OCI-LY7 (cell line): Measurements from ENCODE around the gene USHBP1. TPM values are rescaled to one million over a fixed set of nuclear protein-coding genes. Genes with fewer than 3 reads are reported as not detected.

Source experiments
- BruUV-seq: library from RNA; stranded (reverse); fragments of 400-500 nt; replicated peaks from 2 replicates; lab custom pipeline; 2021; lab: Mats Ljungman, UMichigan
- CTCF ChIA-PET: fragments of 300-600 bp; sonication (Branson Sonifier 250); formaldehyde crosslinking; loops from one replicate; lab custom pipeline; 2022; ENCODE audit warnings: antibody characterized with exemption; ENCODE audit not compliant: unreplicated experiment; lab: Charles Lee
- POLR2A ChIA-PET: fragments of 300-600 bp; sonication (Branson Sonifier 250); formaldehyde crosslinking; loops from one replicate; lab custom pipeline; 2022; ENCODE audit warnings: antibody characterized with exemption; lab: Charles Lee
- DNase-seq: peaks from one replicate; pipeline ENCODE4 v3.0.0-alpha.2; 2015; ENCODE audit warnings: low spot score
- H2AFZ ChIP-seq: fragments of 200-600 bp; sonication (generic), shearing (Covaris generic); 2 replicates; pipeline ENCODE4 v1.6.1; 2014; ENCODE audit warnings: mild to moderate bottlenecking, antibody characterized with exemption, low read length, moderate library complexity
- H3K27ac ChIP-seq: fragments of 200-600 bp; sonication (generic); 2 replicates; pipeline ENCODE4 v1.5.1; 2014; ENCODE audit warnings: mixed run types, low read depth, mild to moderate bottlenecking, moderate library complexity, low read length, inconsistent platforms; ENCODE audit not compliant: poor library complexity, severe bottlenecking
- H3K36me3 ChIP-seq: fragments of 200-600 bp; sonication (generic); 2 replicates; pipeline ENCODE4 v1.6.1; 2014; ENCODE audit warnings: mild to moderate bottlenecking, antibody characterized with exemption, low read length, moderate library complexity, mixed read lengths; ENCODE audit not compliant: insufficient read depth
- H3K4me1 ChIP-seq: fragments of 200-600 bp; sonication (generic); 2 replicates; pipeline ENCODE4 v1.5.1; 2014; ENCODE audit warnings: mild to moderate bottlenecking, low read length; ENCODE audit not compliant: insufficient read depth, poor library complexity, severe bottlenecking
- H3K4me2 ChIP-seq: fragments of 200-600 bp; sonication (generic); 2 replicates; pipeline ENCODE4 v1.6.1; 2014; ENCODE audit warnings: mild to moderate bottlenecking, low read length
- H3K4me3 ChIP-seq: fragments of 200-600 bp; sonication (generic); 2 replicates; pipeline ENCODE4 v1.5.1; 2014; ENCODE audit warnings: mild to moderate bottlenecking, low read depth, low read length; ENCODE audit not compliant: poor library complexity, severe bottlenecking
- H3K79me2 ChIP-seq: fragments of 200-600 bp; sonication (generic); 2 replicates; pipeline ENCODE4 v1.6.1; 2016; ENCODE audit warnings: low read depth, mild to moderate bottlenecking, low read length, moderate library complexity, mixed read lengths; ENCODE audit not compliant: insufficient read depth
- H3K9me2 ChIP-seq: fragments of 200-600 bp; sonication (generic); 2 replicates; pipeline ENCODE4 v1.6.1; 2016; ENCODE audit warnings: mild to moderate bottlenecking, low read length, mixed read lengths; ENCODE audit not compliant: insufficient read depth
- H3K9me3 ChIP-seq: fragments of 200-600 bp; sonication (generic); 2 replicates; pipeline ENCODE4 v1.6.1; 2014; ENCODE audit warnings: mild to moderate bottlenecking, mixed run types, low read length, mixed read lengths
- H4K20me1 ChIP-seq: fragments of 200-600 bp; sonication (generic); 2 replicates; pipeline ENCODE4 v1.6.1; 2014; ENCODE audit warnings: mild to moderate bottlenecking, antibody characterized with exemption, low read length, moderate library complexity, mixed read lengths; ENCODE audit not compliant: insufficient read depth
- EZH2phosphoT487 ChIP-seq: fragments of 200-600 bp; sonication (generic); IDR thresholded peaks from 2 replicates; pipeline ENCODE4 v1.6.1; 2018; ENCODE audit warnings: low read depth, borderline replicate concordance, mild to moderate bottlenecking, mixed run types, antibody characterized with exemption, low read length, moderate library complexity, mixed read lengths
- intact Hi-C: fragments of 100-400 bp; cut with micrococcal nuclease; formaldehyde crosslinking; loops from one replicate; pipeline ENCODE4 v1.10.0; 2022; ENCODE audit not compliant: unreplicated experiment
- total RNA-seq, 2 experiments: library from RNA; depleted of rRNA in 1 of 2; stranded (reverse); fragments of >200 nt in 1 of 2; shearing (Covaris generic) in 1 of 2; gene quantifications; 2 replicates each; pipeline ENCODE4 v1.2.3, GENCODE V29; 2014 to 2022
- TF ChIP-seq, protein P1 (sequence below): fragments of 200-600 bp; sonication (generic); conservative IDR thresholded peaks from 2 replicates; pipeline ENCODE4 v1.5.1; 2014; ENCODE audit warnings: mild to moderate bottlenecking, antibody characterized with exemption, low read length, moderate library complexity, mixed read lengths

The USHBP1 gene
- total RNA-seq, 2 experiments from 2014 or later: 3.1 to 7.6 TPM

DNA sequence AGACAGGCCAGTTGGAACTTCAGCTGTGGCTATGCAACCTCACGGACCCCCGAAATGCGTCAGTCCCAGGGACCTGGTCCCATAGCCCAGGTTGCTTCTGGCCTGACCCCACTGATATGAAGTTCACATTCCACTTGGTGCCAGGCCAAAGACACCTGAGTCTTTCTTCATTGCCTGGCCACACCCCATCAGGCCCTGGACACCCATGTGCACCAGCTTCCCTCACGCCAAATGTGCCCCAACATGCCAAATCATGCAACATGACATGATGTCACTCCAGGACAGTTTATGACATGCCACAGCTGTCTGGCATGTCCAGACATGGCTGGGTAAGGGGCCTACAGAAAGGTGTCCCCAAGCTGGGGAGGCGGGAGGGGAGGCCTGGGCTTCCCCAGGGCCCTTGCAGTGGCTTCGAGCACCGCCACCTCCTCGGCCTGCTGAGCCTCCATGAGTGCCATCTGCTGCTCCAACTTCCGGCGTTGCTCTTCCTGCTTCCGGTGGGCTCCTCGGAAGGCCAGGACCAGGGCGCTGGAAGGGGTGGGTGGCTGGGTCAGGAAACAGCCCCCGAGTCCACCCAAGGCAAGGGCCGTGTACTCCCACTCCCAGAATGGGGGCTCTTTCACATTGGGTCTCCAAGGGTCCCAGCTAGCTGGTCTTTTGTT is 14.5 kb downstream of the USHBP1 start:
- ChIA-PET POLR2A (interaction anchor here (0.6 to 0.7 kb wide), 2 partner anchors 86 to 182 kb away, joined by 3 to 6 read pairs; no protein-coding TSS in a partner anchor), CTCF (interaction anchor here (0.6 kb wide), 1 partner anchor 171 kb away, joined by 3 read pairs; no protein-coding TSS in a partner anchor)
- H3K36me3 ChIP-seq: no peaks in the 10 kb centered on the region
- H3K79me2 ChIP-seq: no peaks in the 10 kb centered on the region
- H3K9me3 ChIP-seq: no peaks in the 10 kb centered on the region
- BruUV-seq: no TSS peak
- no peak overlapping the region for H3K4me2 ChIP-seq
- no peak overlapping the region for H3K4me3 ChIP-seq
- H3K9me2 ChIP-seq: no peaks in the 10 kb centered on the region
- H2AFZ ChIP-seq: no peak overlapping the region
- peaks cover 11% of the 10 kb centered on the region for H3K4me1 ChIP-seq
- H4K20me1 ChIP-seq: no peaks in the 10 kb centered on the region
- no peak for DNase-seq
- TF ChIP-seq EZH2phosphoT487: no peak
- TF ChIP-seq, protein P1, sequence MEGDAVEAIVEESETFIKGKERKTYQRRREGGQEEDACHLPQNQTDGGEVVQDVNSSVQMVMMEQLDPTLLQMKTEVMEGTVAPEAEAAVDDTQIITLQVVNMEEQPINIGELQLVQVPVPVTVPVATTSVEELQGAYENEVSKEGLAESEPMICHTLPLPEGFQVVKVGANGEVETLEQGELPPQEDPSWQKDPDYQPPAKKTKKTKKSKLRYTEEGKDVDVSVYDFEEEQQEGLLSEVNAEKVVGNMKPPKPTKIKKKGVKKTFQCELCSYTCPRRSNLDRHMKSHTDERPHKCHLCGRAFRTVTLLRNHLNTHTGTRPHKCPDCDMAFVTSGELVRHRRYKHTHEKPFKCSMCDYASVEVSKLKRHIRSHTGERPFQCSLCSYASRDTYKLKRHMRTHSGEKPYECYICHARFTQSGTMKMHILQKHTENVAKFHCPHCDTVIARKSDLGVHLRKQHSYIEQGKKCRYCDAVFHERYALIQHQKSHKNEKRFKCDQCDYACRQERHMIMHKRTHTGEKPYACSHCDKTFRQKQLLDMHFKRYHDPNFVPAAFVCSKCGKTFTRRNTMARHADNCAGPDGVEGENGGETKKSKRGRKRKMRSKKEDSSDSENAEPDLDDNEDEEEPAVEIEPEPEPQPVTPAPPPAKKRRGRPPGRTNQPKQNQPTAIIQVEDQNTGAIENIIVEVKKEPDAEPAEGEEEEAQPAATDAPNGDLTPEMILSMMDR: no peak
- intact Hi-C loops: loop anchor here (10.0 kb wide), 1 partner anchor 355 kb away; no protein-coding TSS in a partner anchor
- H3K27ac ChIP-seq: no peak overlapping the region

DNA sequence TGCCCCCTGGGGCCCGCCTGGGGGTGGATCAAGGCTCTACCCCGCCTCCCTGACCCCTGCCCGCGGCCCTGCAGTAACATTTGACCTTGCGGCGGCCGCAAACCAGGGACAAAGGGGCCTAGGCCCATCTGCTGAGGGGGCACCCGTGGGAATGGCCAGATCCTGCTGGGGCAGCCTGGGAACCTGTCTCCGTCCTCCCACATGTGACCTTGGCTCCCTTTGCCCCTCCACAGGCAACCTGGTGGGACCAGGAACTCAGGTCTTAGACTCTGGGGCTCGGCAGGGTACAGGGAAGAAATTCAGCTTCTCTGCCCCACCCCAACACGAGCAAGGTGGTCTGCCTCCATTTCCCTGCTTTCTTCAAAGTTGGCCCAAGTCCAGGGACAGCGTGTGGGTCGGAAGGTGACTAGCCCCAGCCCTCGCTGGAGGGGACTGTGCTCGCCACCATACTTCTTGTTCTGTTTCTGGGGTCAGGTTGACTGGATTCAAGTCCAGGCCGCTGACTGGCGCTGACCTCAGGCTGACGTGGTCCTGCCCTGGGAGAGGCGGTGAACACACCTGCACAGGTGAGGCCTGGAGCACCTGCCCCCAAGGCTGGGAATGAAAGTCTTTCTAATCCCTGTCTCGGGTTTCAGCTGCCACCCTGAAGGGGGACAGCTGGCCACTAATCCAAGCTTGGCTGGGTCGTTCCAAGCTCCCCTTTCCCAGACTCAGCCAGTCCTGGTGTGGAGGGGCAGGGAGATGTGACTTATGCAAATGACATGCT is 16.4 kb downstream of the USHBP1 start:
- H3K4me3 ChIP-seq: no peak overlapping the region
- no TSS peak for BruUV-seq
- no peak overlapping the region for H3K27ac ChIP-seq
- no peaks in the 10 kb centered on the region for H3K36me3 ChIP-seq
- DNase-seq: no peak
- TF ChIP-seq, protein P1: no peak
- TF ChIP-seq EZH2phosphoT487: no peak
- no peak overlapping the region for H2AFZ ChIP-seq
- ChIA-PET CTCF (interaction anchor here (0.6 kb wide), 1 partner anchor 17 kb away, joined by 3 read pairs; no protein-coding TSS in a partner anchor), POLR2A (interaction anchor here (0.6 to 1.1 kb wide), 5 partner anchors 11 to 92 kb away, joined by 3 to 4 read pairs (median 3); partner anchors contain the start of gene BABAM1)
- peaks cover 16% of the 10 kb centered on the region; the same call in 1 of the 2 replicates for H3K79me2 ChIP-seq
- no peaks in the 10 kb centered on the region for H3K9me2 ChIP-seq
- no peaks in the 10 kb centered on the region for H3K9me3 ChIP-seq
- H3K4me2 ChIP-seq: no peak overlapping the region
- H3K4me1 ChIP-seq: peaks cover 26% of the 10 kb centered on the region
- no peaks in the 10 kb centered on the region for H4K20me1 ChIP-seq
- intact Hi-C loops: loop anchor here (10.0 kb wide), 1 partner anchor 353 kb away; no protein-coding TSS in a partner anchor
